Lower leg skin (tissue), 4 donors: ENCODE results near the gene NKAIN2. TPM values are rescaled to one million over a fixed set of nuclear protein-coding genes. Genes with fewer than 3 reads are reported as not detected.

ENCODE experiments used
- DNase-seq, 2 donors: peaks; one replicate each; pipeline ENCODE4 v3.0.0-alpha.2; 2019; ENCODE audit warnings: low spot score in 2 of 2
- H3K4me3 ChIP-seq: fragments of 200-600 bp; sonication (generic); 2 replicates; pipeline ENCODE4 v1.5.1; 2017; ENCODE audit warnings: mild to moderate bottlenecking, low read depth; ENCODE audit not compliant: poor library complexity, severe bottlenecking
- POLR2A ChIP-seq, 2 donors: fragments of 450-650 bp; IDR thresholded peaks; one replicate each; pipeline ENCODE4 v1.6.1; 2016 to 2017; ENCODE audit warnings: antibody characterized with exemption in 2 of 2, mild to moderate bottlenecking in 1 of 2, moderate library complexity in 1 of 2
- WGBS, 2 donors: methylation state at CpG; one replicate each; pipeline ENCODE4 v1.1.5; 2018; 5-methylcytosine and 5-hydroxymethylcytosine counted together
- intact Hi-C: fragments of 100-400 bp; cut with DNase I; formaldehyde crosslinking; loops from one replicate; pipeline ENCODE4 v1.15.0; 2023; ENCODE audit warnings: low total_unique reads
- total RNA-seq, 4 donors: library from RNA; depleted of rRNA; stranded (reverse); fragments of >200 nt; gene quantifications; one replicate each; pipeline ENCODE4 v1.1.0, GENCODE V29; 2016
- TF ChIP-seq, protein P1 (sequence below), 3 donors: fragments of 450-650 bp; IDR thresholded peaks; one replicate each; pipeline ENCODE4 v1.5.1; 2016; ENCODE audit warnings: antibody characterized with exemption in 3 of 3, mild to moderate bottlenecking in 3 of 3, moderate library complexity in 2 of 3

The NKAIN2 gene
- total RNA-seq, 4 donors from 2014 or later: 0.37 TPM; not detected in 3

- no peak for DNase-seq
- H3K4me3 ChIP-seq: no peak overlapping the region
- TF ChIP-seq, protein P1, sequence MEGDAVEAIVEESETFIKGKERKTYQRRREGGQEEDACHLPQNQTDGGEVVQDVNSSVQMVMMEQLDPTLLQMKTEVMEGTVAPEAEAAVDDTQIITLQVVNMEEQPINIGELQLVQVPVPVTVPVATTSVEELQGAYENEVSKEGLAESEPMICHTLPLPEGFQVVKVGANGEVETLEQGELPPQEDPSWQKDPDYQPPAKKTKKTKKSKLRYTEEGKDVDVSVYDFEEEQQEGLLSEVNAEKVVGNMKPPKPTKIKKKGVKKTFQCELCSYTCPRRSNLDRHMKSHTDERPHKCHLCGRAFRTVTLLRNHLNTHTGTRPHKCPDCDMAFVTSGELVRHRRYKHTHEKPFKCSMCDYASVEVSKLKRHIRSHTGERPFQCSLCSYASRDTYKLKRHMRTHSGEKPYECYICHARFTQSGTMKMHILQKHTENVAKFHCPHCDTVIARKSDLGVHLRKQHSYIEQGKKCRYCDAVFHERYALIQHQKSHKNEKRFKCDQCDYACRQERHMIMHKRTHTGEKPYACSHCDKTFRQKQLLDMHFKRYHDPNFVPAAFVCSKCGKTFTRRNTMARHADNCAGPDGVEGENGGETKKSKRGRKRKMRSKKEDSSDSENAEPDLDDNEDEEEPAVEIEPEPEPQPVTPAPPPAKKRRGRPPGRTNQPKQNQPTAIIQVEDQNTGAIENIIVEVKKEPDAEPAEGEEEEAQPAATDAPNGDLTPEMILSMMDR (IDR thresholded peaks at IDR 0.05): no peak
- TF ChIP-seq POLR2A (IDR thresholded peaks at IDR 0.05): no peak
- intact Hi-C loops: no loop called here
Observed at GRCh38 chr6:124368131-124368530, 564.5 kb downstream of the NKAIN2 start.

GRCh38 chr6:124371974-124372475 lies 568.4 kb downstream of the NKAIN2 start:
- 29 to 30% methylated on average over 2 of the region's 2 CpGs for WGBS, 2 donors
- DNase-seq: no peak
- intact Hi-C loops: no loop called here
- H3K4me3 ChIP-seq: no peak overlapping the region
- TF ChIP-seq, protein P1 (IDR thresholded peaks at IDR 0.05): no peak
- no peak for TF ChIP-seq POLR2A (IDR thresholded peaks at IDR 0.05)

DNA sequence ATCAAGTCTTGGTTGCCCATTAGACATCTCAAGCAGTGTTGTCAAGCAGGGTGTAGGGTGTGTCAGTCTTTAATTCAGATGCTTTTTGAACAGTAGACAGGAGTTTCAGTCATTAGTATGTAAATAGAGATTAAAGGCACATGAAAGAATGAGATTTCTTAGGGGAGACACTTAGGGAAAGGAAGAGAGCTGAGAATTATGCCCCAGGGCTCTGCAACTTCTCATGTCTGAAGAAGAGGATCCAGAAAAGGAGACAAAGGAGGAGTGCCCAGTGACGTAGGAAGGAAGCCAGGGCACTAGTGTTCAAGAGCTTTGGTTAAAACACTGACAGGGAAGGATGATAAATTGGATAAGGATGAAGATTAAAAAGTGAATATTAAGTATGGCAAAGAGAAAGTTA lies 569.7 kb downstream of the NKAIN2 start:
- intact Hi-C loops: no loop called here
- TF ChIP-seq, protein P1 (IDR thresholded peaks at IDR 0.05): no peak
- WGBS, 2 donors: 15 to 38% methylated on average over 1 of the region's 1 CpG
- no peak for DNase-seq
- no peak overlapping the region for H3K4me3 ChIP-seq

- DNase-seq: no peak
- intact Hi-C loops: no loop called here
- TF ChIP-seq, protein P1 (IDR thresholded peaks at IDR 0.05): no peak
- TF ChIP-seq POLR2A (IDR thresholded peaks at IDR 0.05): no peak
- H3K4me3 ChIP-seq: no peak overlapping the region
Observed at GRCh38 chr6:124389127-124389526, 585.5 kb downstream of the NKAIN2 start.

GRCh38 chr6:124393536-124393935 lies 589.9 kb downstream of the NKAIN2 start:
- TF ChIP-seq, protein P1 (IDR thresholded peaks at IDR 0.05): no peak
- no peak for TF ChIP-seq POLR2A (IDR thresholded peaks at IDR 0.05)
- WGBS, 2 donors: 90 to 91% methylated on average over 4 of the region's 4 CpGs
- DNase-seq: no peak
- no peak overlapping the region for H3K4me3 ChIP-seq
- intact Hi-C loops: no loop called here

- no peak for DNase-seq
- H3K4me3 ChIP-seq: no peak overlapping the region
- 80 to 86% methylated on average over 2 of the region's 2 CpGs for WGBS, 2 donors
- intact Hi-C loops: no loop called here
- TF ChIP-seq, protein P1 (IDR thresholded peaks at IDR 0.05): no peak
- TF ChIP-seq POLR2A (IDR thresholded peaks at IDR 0.05): no peak
Observed at GRCh38 chr6:124396361-124396760, 592.7 kb downstream of the NKAIN2 start.
